ENCODE results near the gene FLNC.

FLNC gene

GRCh38 chr7:128801003-128801402 lies 29.2 kb upstream of the FLNC start:
- DNase-seq, result no peak

- no peak for DNase-seq
These were observed 28.4 kb upstream of the FLNC start for GRCh38 chr7:128801667-128802418.

- DNase-seq, result no peak
These were observed 25.7 kb upstream of the FLNC start for GRCh38 chr7:128804484-128804883.

GRCh38 chr7:128805225-128805624 lies 25.0 kb upstream of the FLNC start:
- DNase-seq, result no peak

GRCh38 chr7:128807191-128807590 lies 23.0 kb upstream of the FLNC start:
- no peak for DNase-seq

- DNase-seq, result no peak
These were observed 20.8 kb upstream of the FLNC start for GRCh38 chr7:128809363-128809762.

GRCh38 chr7:128810473-128810872 lies 19.7 kb upstream of the FLNC start:
- DNase-seq, result no peak

- no peak for DNase-seq
These were observed 19.2 kb upstream of the FLNC start for GRCh38 chr7:128810997-128811396.

GRCh38 chr7:128811631-128812430 lies 18.4 kb upstream of the FLNC start:
- DNase-seq, result no peak

- DNase-seq, result no peak
These were observed 17.6 kb upstream of the FLNC start for GRCh38 chr7:128812514-128813168.

GRCh38 chr7:128814499-128814898 lies 15.7 kb upstream of the FLNC start:
- DNase-seq, result no peak

- DNase-seq, result no peak
These were observed 14.8 kb upstream of the FLNC start for GRCh38 chr7:128815289-128815942.

- no peak for DNase-seq
These were observed 11.5 kb upstream of the FLNC start for GRCh38 chr7:128818694-128819093.

GRCh38 chr7:128821724-128822123 lies 8.5 kb upstream of the FLNC start:
- no peak for DNase-seq

GRCh38 chr7:128826512-128826911 lies 3.7 kb upstream of the FLNC start:
- no peak for DNase-seq

GRCh38 chr7:128826916-128827247 lies 3.3 kb upstream of the FLNC start:
- DNase-seq, result no peak

GRCh38 chr7:128827248-128827958 lies 2.8 kb upstream of the FLNC start:
- peak; percentile 95 for DNase-seq

GRCh38 chr7:128827971-128828711 lies 2.1 kb upstream of the FLNC start:
- DNase-seq, result peak; percentile 92

- peak; percentile 92 for DNase-seq
These were observed 627 bp upstream of the FLNC start for GRCh38 chr7:128829391-128830166.

- peak; percentile 77 for DNase-seq
These were observed 1.2 kb downstream of the FLNC start for GRCh38 chr7:128831178-128831993.
